ENCODE results near the gene KCNQ2.

KCNQ2 gene

DNA sequence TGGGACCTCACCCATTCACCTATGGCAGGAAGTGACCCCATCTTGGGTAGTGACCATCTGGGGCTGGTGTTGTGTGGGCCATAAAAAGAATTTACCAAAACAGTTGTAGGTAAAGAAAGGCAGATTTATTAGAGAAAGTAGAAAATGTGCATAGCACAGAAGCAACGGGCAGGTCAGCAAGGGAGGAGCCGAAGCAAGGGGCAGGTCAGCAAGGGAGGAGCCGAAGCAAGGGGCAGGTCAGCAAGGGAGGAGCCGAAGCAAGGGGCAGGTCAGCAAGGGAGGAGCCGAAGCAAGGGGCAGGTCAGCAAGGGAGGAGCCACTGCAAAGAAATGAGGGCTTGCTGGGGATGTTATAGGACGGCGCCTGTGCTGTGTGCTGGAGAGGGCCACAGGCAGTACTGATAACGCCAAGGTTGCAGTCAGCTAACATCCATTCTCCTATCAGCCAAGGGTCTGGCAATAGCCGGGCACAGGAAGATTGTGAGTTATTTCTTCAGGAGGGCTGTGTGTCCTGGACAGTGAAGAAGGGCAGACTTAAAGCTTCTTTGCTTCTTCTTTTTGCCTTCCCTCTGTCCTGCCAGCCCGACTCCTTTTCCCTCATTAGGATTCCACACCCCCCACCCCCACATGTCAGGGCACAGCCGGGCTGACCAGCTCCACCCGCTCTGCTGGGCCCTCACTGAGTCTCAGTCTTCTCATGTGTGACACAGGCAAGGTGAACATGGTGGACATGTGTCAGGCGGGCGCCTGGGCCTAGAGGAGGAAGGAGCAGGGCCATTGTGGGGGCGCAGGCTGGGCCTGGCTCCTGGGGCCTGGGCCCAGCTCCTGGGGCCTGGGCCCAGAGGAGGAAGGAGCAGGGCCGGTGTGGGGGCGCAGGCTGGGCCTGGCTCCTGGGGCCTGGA lies 79.7 kb downstream of the KCNQ2 start:
- no peak for DNase-seq (ENCODE audit: low spot score)
- TF ChIP-seq, protein P1, sequence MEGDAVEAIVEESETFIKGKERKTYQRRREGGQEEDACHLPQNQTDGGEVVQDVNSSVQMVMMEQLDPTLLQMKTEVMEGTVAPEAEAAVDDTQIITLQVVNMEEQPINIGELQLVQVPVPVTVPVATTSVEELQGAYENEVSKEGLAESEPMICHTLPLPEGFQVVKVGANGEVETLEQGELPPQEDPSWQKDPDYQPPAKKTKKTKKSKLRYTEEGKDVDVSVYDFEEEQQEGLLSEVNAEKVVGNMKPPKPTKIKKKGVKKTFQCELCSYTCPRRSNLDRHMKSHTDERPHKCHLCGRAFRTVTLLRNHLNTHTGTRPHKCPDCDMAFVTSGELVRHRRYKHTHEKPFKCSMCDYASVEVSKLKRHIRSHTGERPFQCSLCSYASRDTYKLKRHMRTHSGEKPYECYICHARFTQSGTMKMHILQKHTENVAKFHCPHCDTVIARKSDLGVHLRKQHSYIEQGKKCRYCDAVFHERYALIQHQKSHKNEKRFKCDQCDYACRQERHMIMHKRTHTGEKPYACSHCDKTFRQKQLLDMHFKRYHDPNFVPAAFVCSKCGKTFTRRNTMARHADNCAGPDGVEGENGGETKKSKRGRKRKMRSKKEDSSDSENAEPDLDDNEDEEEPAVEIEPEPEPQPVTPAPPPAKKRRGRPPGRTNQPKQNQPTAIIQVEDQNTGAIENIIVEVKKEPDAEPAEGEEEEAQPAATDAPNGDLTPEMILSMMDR (IDR thresholded peaks at IDR 0.05; ENCODE audit: borderline replicate concordance, control extremely low read depth, extremely low read depth, insufficient read depth, missing control alignments): no peak
- in situ Hi-C loops (cut with MboI; ENCODE audit: low sequenced_read_pairs, unreplicated experiment): no loop called here

DNA sequence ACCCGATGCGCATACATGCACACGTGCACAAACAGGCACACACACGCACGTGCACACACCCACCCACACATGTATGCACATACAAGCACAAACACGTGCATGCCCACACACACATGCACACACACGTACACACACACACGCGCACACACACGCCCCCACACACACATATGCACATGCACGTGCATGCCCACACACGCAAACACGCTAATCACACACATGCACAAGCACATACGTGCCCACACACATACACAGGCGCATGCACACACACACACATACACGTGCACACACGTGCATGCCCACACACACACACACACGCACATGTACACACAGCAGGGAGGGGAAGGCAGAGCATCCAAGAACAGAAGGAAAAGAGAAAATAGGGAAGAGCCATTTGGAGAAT lies 84.5 kb downstream of the KCNQ2 start:
- TF ChIP-seq, protein P1 (IDR thresholded peaks at IDR 0.05; ENCODE audit: borderline replicate concordance, control extremely low read depth, extremely low read depth, insufficient read depth, missing control alignments): no peak
- DNase-seq (ENCODE audit: low spot score): no peak
- in situ Hi-C loops (cut with MboI; ENCODE audit: low sequenced_read_pairs, unreplicated experiment): no loop called here

DNA sequence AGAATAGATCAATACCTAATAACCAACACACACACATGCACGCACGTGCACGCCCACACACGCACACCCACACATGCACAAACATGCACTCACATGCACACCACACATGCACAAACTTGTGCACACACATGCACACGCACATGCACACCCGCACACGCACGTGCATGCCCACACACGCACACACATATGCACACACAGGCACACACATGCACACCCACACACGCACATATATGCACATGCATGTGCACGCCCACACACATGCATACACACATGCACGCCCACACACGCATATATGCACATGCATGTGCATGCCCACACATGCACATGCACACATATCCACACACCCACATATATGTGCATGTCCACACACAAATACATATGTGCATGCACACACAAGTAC lies 85.1 kb downstream of the KCNQ2 start:
- TF ChIP-seq, protein P1 (IDR thresholded peaks at IDR 0.05; ENCODE audit: borderline replicate concordance, control extremely low read depth, extremely low read depth, insufficient read depth, missing control alignments): no peak
- DNase-seq (ENCODE audit: low spot score): no peak
- in situ Hi-C loops (cut with MboI; ENCODE audit: low sequenced_read_pairs, unreplicated experiment): no loop called here

DNA sequence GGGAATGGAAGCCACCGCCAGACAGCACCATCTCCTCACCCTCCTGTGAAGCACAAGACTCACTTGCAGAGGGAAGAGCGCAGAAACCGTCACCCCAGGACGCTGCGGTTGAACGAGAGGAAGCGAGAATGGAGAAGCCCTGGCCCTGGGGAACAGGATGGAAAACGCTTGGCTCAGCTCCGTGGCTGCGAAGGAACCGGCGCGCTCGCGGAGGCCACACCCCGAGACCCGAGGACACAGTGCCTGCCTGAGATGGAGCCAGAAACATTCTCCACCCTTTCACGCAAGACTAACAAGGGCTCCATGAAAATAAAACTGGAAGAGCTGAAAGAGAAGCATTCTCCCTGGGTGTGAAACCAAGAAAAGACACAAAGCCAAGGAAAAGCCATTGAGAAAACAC lies 86.0 kb downstream of the KCNQ2 start:
- DNase-seq (ENCODE audit: low spot score): no peak
- in situ Hi-C loops (cut with MboI; ENCODE audit: low sequenced_read_pairs, unreplicated experiment): no loop called here
- TF ChIP-seq, protein P1 (IDR thresholded peaks at IDR 0.05; ENCODE audit: borderline replicate concordance, control extremely low read depth, extremely low read depth, insufficient read depth, missing control alignments): no peak

DNA sequence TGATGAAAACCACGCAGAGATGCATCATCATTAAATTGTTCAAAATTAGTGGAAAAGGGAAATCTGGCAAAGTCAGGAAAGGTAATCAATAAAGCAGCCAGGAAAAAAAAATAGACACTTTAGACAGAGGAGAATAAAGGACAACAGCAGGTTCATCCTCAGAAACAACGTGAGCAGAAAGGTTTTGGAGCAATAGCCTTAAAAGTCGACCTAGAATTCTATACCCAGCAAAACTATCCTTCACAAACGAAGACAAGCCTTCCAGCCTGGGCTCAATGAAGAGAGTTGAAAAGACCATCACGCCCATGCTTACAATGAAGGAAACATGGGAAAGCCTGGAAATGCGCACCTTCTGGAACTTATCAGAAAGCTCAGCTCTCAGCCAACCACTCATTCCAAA lies 86.6 kb downstream of the KCNQ2 start:
- in situ Hi-C loops (cut with MboI; ENCODE audit: low sequenced_read_pairs, unreplicated experiment): no loop called here

DNA sequence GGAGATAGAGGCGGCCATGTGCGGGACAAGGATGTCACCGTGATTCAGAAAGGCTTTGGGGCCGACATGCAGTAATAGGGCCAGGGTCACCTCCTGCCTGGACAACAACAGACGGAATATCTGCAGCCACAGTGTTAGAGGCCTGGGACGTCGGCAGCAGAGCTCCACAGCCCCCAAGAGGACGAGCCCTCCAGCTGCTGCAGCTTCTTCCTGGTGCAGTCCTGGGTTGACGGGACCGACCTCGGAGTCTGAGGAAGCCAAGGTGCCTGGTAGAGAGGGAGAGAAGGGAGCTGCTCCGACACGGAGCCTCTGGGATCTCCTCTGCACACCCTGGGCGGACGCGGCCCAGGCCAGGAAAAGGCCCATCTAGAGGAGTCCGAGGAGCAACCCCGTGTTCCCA lies 88.1 kb downstream of the KCNQ2 start:
- in situ Hi-C loops (cut with MboI; ENCODE audit: low sequenced_read_pairs, unreplicated experiment): no loop called here
- no peak for DNase-seq (ENCODE audit: low spot score)
- TF ChIP-seq, protein P1 (IDR thresholded peaks at IDR 0.05; ENCODE audit: borderline replicate concordance, control extremely low read depth, extremely low read depth, insufficient read depth, missing control alignments): no peak

More for the DNA sequence above, 86.6 kb downstream of the KCNQ2 start:
- no peak for DNase-seq (ENCODE audit: low spot score)
- TF ChIP-seq, protein P1 (IDR thresholded peaks at IDR 0.05; ENCODE audit: borderline replicate concordance, control extremely low read depth, extremely low read depth, insufficient read depth, missing control alignments): no peak

Measured in GM13976 (cell line).